Glutamatergic neuron (in vitro differentiated cells): ENCODE data around the gene MAMDC4. TPM values are rescaled to one million over a fixed set of nuclear protein-coding genes. Genes with fewer than 3 reads are reported as not detected.

ENCODE experiments used
- DNase-seq: peaks from one replicate; pipeline ENCODE4 v3.0.0; 2022
- H3K27ac Mint-ChIP-seq: one replicate; pipeline ENCODE4 v1.8.0; 2020; ENCODE audit warnings: mild to moderate bottlenecking, mixed read lengths, inconsistent platforms; ENCODE audit not compliant: unreplicated experiment
- H3K27me3 Mint-ChIP-seq: one replicate; pipeline ENCODE4 v1.8.0; 2020; ENCODE audit warnings: mild to moderate bottlenecking, moderate library complexity, mixed read lengths, inconsistent platforms; ENCODE audit not compliant: unreplicated experiment
- H3K36me3 Mint-ChIP-seq: one replicate; pipeline ENCODE4 v1.8.0; 2020; ENCODE audit warnings: mild to moderate bottlenecking, mixed read lengths, inconsistent platforms; ENCODE audit not compliant: unreplicated experiment
- H3K4me1 Mint-ChIP-seq: one replicate; pipeline ENCODE4 v1.8.0; 2020; ENCODE audit warnings: mild to moderate bottlenecking, low read depth, mixed read lengths, inconsistent platforms; ENCODE audit not compliant: unreplicated experiment
- H3K4me3 Mint-ChIP-seq: one replicate; pipeline ENCODE4 v1.8.0; 2020; ENCODE audit warnings: mild to moderate bottlenecking, mixed read lengths, inconsistent platforms; ENCODE audit not compliant: unreplicated experiment
- H3K9me3 Mint-ChIP-seq: one replicate; pipeline ENCODE4 v1.8.0; 2020; ENCODE audit warnings: mild to moderate bottlenecking, moderate library complexity, mixed read lengths, inconsistent platforms; ENCODE audit not compliant: unreplicated experiment
- CTCF ChIP-seq: fragments of 200-600 bp; sonication (generic); IDR thresholded peaks from one replicate; pipeline ENCODE4 v1.5.0; 2021; ENCODE audit not compliant: partially characterized antibody, unreplicated experiment
- total RNA-seq: library from RNA; stranded (reverse); fragmentation: NEBNext Ultra II Directional; extraction: Animal tissue kit (Norgen Biotek cat#: 25700); gene quantifications from one replicate; pipeline ENCODE4 v1.2.1, GENCODE V29; 2021; ENCODE audit not compliant: unreplicated experiment

Gene MAMDC4
- total RNA-seq, 1 donor from 2014 or later: 17.6 TPM

GRCh38 chr9:136825295-136826187 lies 26.6 kb upstream of the MAMDC4 start:
- peak; percentile 47 for DNase-seq
- Mint-ChIP-seq H3K4me1 (peaks cover 16% of the 10 kb centered on the region), H3K27me3 (peaks cover 11% of the 10 kb centered on the region), H3K27ac (peak overlapping the region; percentile 79), H3K36me3 (no peaks in the 10 kb centered on the region), H3K9me3 (peaks cover 10% of the 10 kb centered on the region), H3K4me3 (no peak overlapping the region)
- no peak for TF ChIP-seq CTCF

- DNase-seq: peak; percentile 14
- Mint-ChIP-seq H3K9me3 (peaks cover 6% of the 10 kb centered on the region), H3K27ac (no peak overlapping the region), H3K4me1 (peaks cover 10% of the 10 kb centered on the region), H3K27me3 (peaks cover 7% of the 10 kb centered on the region), H3K36me3 (no peaks in the 10 kb centered on the region), H3K4me3 (no peak overlapping the region)
- no peak for TF ChIP-seq CTCF
Observed at GRCh38 chr9:136826188-136826541, 26.0 kb upstream of the MAMDC4 start.

GRCh38 chr9:136826703-136827582 lies 25.2 kb upstream of the MAMDC4 start:
- no peaks in the 10 kb centered on the region for H3K36me3 Mint-ChIP-seq
- H3K4me3 Mint-ChIP-seq: no peak overlapping the region
- no peak overlapping the region for H3K27ac Mint-ChIP-seq
- H3K27me3 Mint-ChIP-seq: peaks cover 7% of the 10 kb centered on the region
- DNase-seq: peak; percentile 12
- peaks cover 9% of the 10 kb centered on the region for H3K4me1 Mint-ChIP-seq
- TF ChIP-seq CTCF: no peak
- peaks cover 6% of the 10 kb centered on the region for H3K9me3 Mint-ChIP-seq

GRCh38 chr9:136827794-136828473 lies 24.2 kb upstream of the MAMDC4 start:
- H3K4me3 Mint-ChIP-seq: no peak overlapping the region
- no peak for TF ChIP-seq CTCF
- H3K27ac Mint-ChIP-seq: no peak overlapping the region
- peaks cover 9% of the 10 kb centered on the region for H3K4me1 Mint-ChIP-seq
- H3K27me3 Mint-ChIP-seq: peaks cover 10% of the 10 kb centered on the region
- peak; percentile 13 for DNase-seq
- peaks cover 8% of the 10 kb centered on the region for H3K9me3 Mint-ChIP-seq
- no peaks in the 10 kb centered on the region for H3K36me3 Mint-ChIP-seq
